ENCODE data around the gene SSUH2.

SSUH2 gene

DNA sequence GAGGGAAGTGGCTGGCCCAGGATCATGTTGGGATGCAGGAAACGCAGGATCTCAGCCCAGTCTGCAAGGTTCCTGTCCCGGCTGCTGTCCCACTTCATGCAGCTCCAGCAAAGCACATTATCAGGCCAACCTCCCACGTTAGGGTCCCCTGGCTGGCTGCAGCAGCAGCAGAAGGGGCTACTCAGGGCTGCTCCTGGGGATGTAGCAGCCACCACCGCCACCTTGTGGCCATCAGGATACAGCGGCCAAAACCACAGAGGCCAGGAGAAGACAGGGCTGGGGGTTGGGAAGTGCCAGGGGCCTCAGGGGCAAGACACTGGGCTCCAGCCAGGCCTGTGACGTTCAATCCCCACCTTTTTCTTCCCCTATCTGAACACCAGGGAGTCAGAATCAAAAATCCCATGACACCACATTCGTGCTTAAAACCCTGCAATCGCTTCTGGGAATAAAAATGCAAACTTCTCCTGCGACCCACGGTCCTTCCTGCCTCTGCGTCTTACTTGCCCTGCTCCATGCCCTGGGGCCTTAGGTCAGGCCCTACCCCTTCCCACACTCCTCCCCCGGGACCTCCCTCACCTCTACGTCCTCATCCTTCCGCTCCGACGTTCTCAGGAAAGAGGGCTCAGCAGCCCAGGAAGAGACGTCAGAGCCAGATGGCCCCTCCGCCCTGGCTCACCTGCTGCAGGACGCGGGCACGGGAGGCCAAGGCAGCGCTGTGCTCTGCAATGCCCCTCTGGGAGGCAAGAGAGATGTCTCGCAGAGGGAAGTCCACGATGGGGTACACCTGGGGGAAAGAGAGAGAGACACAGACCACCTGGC, 21.5 kb downstream of the SSUH2 start:
- Histone ChIP-seq H3K27ac (no peak overlapping the region), H3K27me3 (no peaks in the 10 kb centered on the region), H3K36me3 (no peaks in the 10 kb centered on the region), H3K4me3 (no peak overlapping the region), H3K4me1 (peaks cover 0 to 42% (median 16%) of the 10 kb centered on the region in 4 donors), H3K9me3 (peaks cover 0 to 9% (median 4%) of the 10 kb centered on the region in 3 donors)
- peak; percentile 88 to 91 for TF ChIP-seq CTCF (IDR thresholded peaks at IDR 0.05)
- intact Hi-C loops (cut with DNase I; ENCODE audit: low total_unique reads) = loop anchor here (5.0 kb wide), 1 partner anchor 181 kb away; no protein-coding TSS in a partner anchor
- peak; percentile 66 to 78 for DNase-seq

DNA sequence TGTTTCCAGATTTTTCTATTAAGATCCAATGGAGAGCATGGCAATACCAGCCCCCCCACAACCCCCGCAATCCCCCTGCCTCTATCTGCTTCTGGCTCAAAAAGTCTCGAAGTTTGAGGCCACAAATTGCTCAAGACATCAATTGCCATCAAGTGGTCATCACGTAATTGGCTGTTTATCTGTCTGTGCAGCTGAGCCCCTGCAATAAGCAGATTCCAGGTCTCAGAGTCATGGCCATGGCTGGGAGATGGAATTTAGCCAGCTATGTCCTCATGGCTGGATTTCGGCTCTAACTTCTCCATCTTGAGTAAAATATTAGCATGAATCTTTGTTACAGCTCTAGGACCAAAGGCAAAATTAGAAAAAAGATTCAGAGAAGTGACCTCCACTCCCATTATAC, 22.7 kb downstream of the SSUH2 start:
- peak; percentile 42 to 61 for DNase-seq
- no peak for TF ChIP-seq CTCF (IDR thresholded peaks at IDR 0.05)
- no peaks in the 10 kb centered on the region for H3K36me3 ChIP-seq
- no peak overlapping the region for H3K4me3 ChIP-seq
- intact Hi-C loops (cut with DNase I; ENCODE audit: low total_unique reads) = loop anchor here (5.0 kb wide), 1 partner anchor 180 kb away; no protein-coding TSS in a partner anchor
- H3K9me3 ChIP-seq = peaks cover 0 to 9% (median 4%) of the 10 kb centered on the region in 3 donors
- no peaks in the 10 kb centered on the region for H3K27me3 ChIP-seq
- no peak overlapping the region for H3K27ac ChIP-seq
- peaks cover 0 to 42% (median 16%) of the 10 kb centered on the region in 4 donors for H3K4me1 ChIP-seq

GRCh38 chr3:8621141-8621540, 23.5 kb downstream of the SSUH2 start:
- Histone ChIP-seq H3K9me3 (peaks cover 0 to 9% (median 4%) of the 10 kb centered on the region in 3 donors), H3K36me3 (no peaks in the 10 kb centered on the region), H3K4me3 (no peak overlapping the region), H3K27ac (no peak overlapping the region), H3K27me3 (no peaks in the 10 kb centered on the region), H3K4me1 (peaks cover 0 to 41% (median 16%) of the 10 kb centered on the region in 4 donors)
- intact Hi-C loops (cut with DNase I; ENCODE audit: low total_unique reads) = loop anchor here (5.0 kb wide), 1 partner anchor 179 kb away; no protein-coding TSS in a partner anchor
- TF ChIP-seq CTCF (IDR thresholded peaks at IDR 0.05) = no peak
- peak in 1 of 2 donors; percentile 53 for DNase-seq

GRCh38 chr3:8619548-8619947, 25.1 kb downstream of the SSUH2 start:
- no peaks in the 10 kb centered on the region for H3K36me3 ChIP-seq
- no peaks in the 10 kb centered on the region for H3K27me3 ChIP-seq
- H3K4me3 ChIP-seq = no peak overlapping the region
- intact Hi-C loops (cut with DNase I; ENCODE audit: low total_unique reads) = no loop called here
- peaks cover 0 to 31% (median 16%) of the 10 kb centered on the region in 4 donors for H3K4me1 ChIP-seq
- no peak for TF ChIP-seq CTCF (IDR thresholded peaks at IDR 0.05)
- DNase-seq = peak in 1 of 2 donors; percentile 28
- H3K27ac ChIP-seq = no peak overlapping the region
- H3K9me3 ChIP-seq = peaks cover 0 to 9% (median 4%) of the 10 kb centered on the region in 3 donors

- DNase-seq = peak in 1 of 2 donors; percentile 46
- Histone ChIP-seq H3K4me3 (no peak overlapping the region), H3K9me3 (peaks cover 0 to 9% (median 4%) of the 10 kb centered on the region in 3 donors), H3K27ac (no peak overlapping the region), H3K4me1 (peaks cover 0 to 31% (median 16%) of the 10 kb centered on the region in 4 donors), H3K27me3 (no peaks in the 10 kb centered on the region), H3K36me3 (no peaks in the 10 kb centered on the region)
- intact Hi-C loops (cut with DNase I; ENCODE audit: low total_unique reads) = no loop called here
- TF ChIP-seq CTCF (IDR thresholded peaks at IDR 0.05) = no peak
These were observed 25.6 kb downstream of the SSUH2 start for GRCh38 chr3:8618950-8619349.
